Ovary (tissue), 9 donors: ENCODE results near the gene ARPC1A. TPM values are rescaled to one million over a fixed set of nuclear protein-coding genes. Genes with fewer than 3 reads are reported as not detected.

ENCODE experiments used
- DNase-seq, 5 donors: peaks; one replicate each; pipeline ENCODE4 v3.0.0-alpha.2; 2019 to 2020
- H3K27ac ChIP-seq, 2 donors: fragments of 200-600 bp; one replicate each; pipeline versions ENCODE4 v1.5.1 to v1.8.0; 2019 to 2022
- H3K27me3 ChIP-seq: fragments of 200-600 bp; one replicate; pipeline ENCODE4 v1.8.0; 2022
- H3K36me3 ChIP-seq: fragments of 200-600 bp; sonication (generic); one replicate; pipeline ENCODE4 v1.5.1; 2019
- H3K4me1 ChIP-seq: one replicate; pipeline ENCODE4 v1.8.1; 2013; ENCODE audit warnings: mild to moderate bottlenecking, moderate library complexity; ENCODE audit not compliant: insufficient read depth
- H3K4me3 ChIP-seq: fragments of 200-600 bp; sonication (generic); one replicate; pipeline ENCODE4 v1.5.1; 2017
- H3K9me3 ChIP-seq, 2 donors: fragments of 200-600 bp in 1 of 2; sonication (generic) in 1 of 2; one replicate each; pipeline versions ENCODE4 v1.5.1 to v1.8.1; 2013 to 2019; ENCODE audit warnings: mild to moderate bottlenecking in 1 of 2, moderate library complexity in 1 of 2
- EP300 ChIP-seq: sonication (generic); formaldehyde crosslinking; IDR thresholded peaks from one replicate; pipeline ENCODE4 v1.6.1; 2017; ENCODE audit warnings: antibody characterized with exemption
- POLR2A ChIP-seq: fragments of 450-650 bp; IDR thresholded peaks from one replicate; pipeline ENCODE4 v1.6.1; 2017; ENCODE audit warnings: antibody characterized with exemption, mild to moderate bottlenecking, moderate library complexity
- WGBS, 3 donors: extraction: QIAGEN DNeasy Blood & Tissue Kit in 1 of 3; methylation state at CpG; one replicate each; pipeline versions ENCODE4 v1.1.5 to v1.1.7; 2013 to 2017; 5-methylcytosine and 5-hydroxymethylcytosine counted together
- intact Hi-C, 4 donors: fragments of 100-400 bp; cut with DNase I; formaldehyde crosslinking; loops; one replicate each; pipeline versions ENCODE4 v1.11.0 to v1.15.1; 2022 to 2023
- polyA plus RNA-seq, 2 donors: library from polyadenylated mRNA; stranded (reverse); fragments of 200-250 nt in 1 of 2; fragments of 350-450 nt in 1 of 2; fragmentation: Illumina TruSeq in 1 of 2; extraction: RNeasy Lipid Tissue Mini Kit (QIAGEN cat#74804) in 1 of 2; gene quantifications; one replicate each; pipeline ENCODE4 v1.2.3, GENCODE V29; 2013 to 2014
- total RNA-seq, 7 donors: library from RNA; depleted of rRNA in 2 of 7; stranded (reverse); fragments of >200 nt in 2 of 7; fragmentation: NEBNext Ultra II Directional in 3 of 7; extraction: Animal tissue kit (Norgen Biotek cat#: 25700) in 3 of 7; gene quantifications; one replicate each; pipeline versions ENCODE4 v1.1.0 to v1.2.4, GENCODE V29; 2016 to 2023
- TF ChIP-seq, protein P1 (sequence below), 3 donors: fragments of 450-650 bp in 2 of 3; fragments of 200-600 bp in 1 of 3; IDR thresholded peaks; one replicate each; pipeline versions ENCODE4 v1.5.1 to v1.8.0; 2016 to 2022; ENCODE audit warnings: antibody characterized with exemption in 3 of 3, mild to moderate bottlenecking in 1 of 3
- donor health status: DM: no; HTN: no; CAD: no; lungs with moderate emphysema.
- donor health status: DM: no; HTN: no; CAD: no.
- donor health status: Bipolar disorder and iron deficiency.
- donor health status: DM: yes; HTN: yes; CAD: no.
- donor health status: DM: no; HTN: no; CAD: no.
- donor health status: DM: yes; HTN: yes; CAD: no.

ARPC1A gene
- total and polyA plus RNA-seq, 9 donors = 83.7 to 138 (median 112) TPM

DNA sequence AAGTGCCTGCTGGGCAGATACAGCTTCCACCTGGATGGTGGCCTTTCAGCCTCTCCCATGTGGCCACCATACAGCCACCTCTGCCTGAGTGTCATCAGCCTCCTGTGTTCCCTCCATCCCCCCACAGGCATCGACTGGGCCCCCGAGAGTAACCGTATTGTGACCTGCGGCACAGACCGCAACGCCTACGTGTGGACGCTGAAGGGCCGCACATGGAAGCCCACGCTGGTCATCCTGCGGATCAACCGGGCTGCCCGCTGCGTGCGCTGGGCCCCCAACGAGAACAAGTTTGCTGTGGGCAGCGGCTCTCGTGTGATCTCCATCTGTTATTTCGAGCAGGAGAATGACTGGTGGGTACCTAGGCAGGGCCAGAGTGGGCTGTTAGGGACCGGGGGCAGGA lies 62.2 kb downstream of the ARPC1A start:
- DNase-seq = no peak
- intact Hi-C loops = no loop called here
- H3K27ac ChIP-seq = no peak overlapping the region
- no peaks in the 10 kb centered on the region for H3K4me1 ChIP-seq
- no peak overlapping the region for H3K4me3 ChIP-seq
- no peaks in the 10 kb centered on the region for H3K27me3 ChIP-seq
- 92 to 94% (median 92%) methylated on average over 20 of the region's 20 CpGs for WGBS, 3 donors
- no peaks in the 10 kb centered on the region for H3K9me3 ChIP-seq
- H3K36me3 ChIP-seq = no peaks in the 10 kb centered on the region
- TF ChIP-seq EP300 (no peak), POLR2A (no peak)
- TF ChIP-seq, protein P1, sequence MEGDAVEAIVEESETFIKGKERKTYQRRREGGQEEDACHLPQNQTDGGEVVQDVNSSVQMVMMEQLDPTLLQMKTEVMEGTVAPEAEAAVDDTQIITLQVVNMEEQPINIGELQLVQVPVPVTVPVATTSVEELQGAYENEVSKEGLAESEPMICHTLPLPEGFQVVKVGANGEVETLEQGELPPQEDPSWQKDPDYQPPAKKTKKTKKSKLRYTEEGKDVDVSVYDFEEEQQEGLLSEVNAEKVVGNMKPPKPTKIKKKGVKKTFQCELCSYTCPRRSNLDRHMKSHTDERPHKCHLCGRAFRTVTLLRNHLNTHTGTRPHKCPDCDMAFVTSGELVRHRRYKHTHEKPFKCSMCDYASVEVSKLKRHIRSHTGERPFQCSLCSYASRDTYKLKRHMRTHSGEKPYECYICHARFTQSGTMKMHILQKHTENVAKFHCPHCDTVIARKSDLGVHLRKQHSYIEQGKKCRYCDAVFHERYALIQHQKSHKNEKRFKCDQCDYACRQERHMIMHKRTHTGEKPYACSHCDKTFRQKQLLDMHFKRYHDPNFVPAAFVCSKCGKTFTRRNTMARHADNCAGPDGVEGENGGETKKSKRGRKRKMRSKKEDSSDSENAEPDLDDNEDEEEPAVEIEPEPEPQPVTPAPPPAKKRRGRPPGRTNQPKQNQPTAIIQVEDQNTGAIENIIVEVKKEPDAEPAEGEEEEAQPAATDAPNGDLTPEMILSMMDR (IDR thresholded peaks at IDR 0.05) = no peak

DNA sequence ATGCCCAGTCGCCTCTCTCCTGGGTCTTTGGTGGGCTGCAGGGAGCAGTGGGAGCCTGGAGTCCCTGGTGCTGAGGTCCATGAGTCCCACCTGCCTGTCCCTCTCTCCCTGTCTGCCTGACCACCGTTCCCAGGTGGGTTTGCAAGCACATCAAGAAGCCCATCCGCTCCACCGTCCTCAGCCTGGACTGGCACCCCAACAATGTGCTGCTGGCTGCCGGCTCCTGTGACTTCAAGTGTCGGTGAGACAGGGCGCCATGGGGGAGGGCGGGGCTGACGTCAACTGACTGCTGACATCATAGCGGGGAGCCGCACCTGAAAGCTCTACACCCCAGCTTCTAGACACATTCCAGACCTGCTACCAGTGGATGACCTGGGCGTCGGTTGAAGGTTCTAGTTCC lies 64.1 kb downstream of the ARPC1A start:
- Histone ChIP-seq H3K4me1 (peaks cover 3% of the 10 kb centered on the region), H3K27ac (no peak overlapping the region), H3K4me3 (no peak overlapping the region), H3K27me3 (no peaks in the 10 kb centered on the region), H3K36me3 (no peaks in the 10 kb centered on the region), H3K9me3 (no peaks in the 10 kb centered on the region)
- 89 to 92% (median 91%) methylated on average over 13 of the region's 13 CpGs for WGBS, 3 donors
- TF ChIP-seq, protein P1 (IDR thresholded peaks at IDR 0.05) = no peak
- no peak for TF ChIP-seq POLR2A
- no peak for DNase-seq
- intact Hi-C loops = loop anchor here in 2 of 4 donors (10.0 kb wide), 1 partner anchor 245 kb away; the partner anchor contains the start of gene SMURF1 (in 2 of the 2)

DNA sequence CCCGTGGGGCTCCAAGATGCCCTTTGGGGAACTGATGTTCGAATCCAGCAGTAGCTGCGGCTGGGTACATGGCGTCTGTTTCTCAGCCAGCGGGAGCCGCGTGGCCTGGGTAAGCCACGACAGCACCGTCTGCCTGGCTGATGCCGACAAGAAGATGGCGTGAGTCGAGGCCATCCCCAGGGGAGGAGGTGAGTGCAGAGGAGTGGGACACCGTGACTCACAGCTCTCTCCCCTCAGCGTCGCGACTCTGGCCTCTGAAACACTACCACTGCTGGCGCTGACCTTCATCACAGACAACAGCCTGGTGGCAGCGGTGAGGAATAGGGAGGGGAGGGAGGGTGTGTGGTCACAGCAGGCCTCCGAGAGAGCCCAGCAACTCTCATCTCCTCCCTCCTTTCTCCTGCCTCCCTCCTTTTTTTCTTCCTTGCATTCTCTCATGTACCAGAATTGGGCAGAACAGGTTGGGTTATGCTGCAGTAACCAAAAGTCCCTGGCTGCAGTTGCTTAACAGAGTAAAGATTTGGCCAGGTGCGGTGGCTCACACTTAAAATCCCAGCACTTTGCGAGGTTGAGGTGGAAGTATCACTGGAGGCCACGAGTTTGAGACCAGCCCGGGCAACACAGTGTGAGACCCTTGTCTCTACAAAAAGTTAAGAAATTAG lies 65.4 kb downstream of the ARPC1A start:
- Histone ChIP-seq H3K27me3 (no peaks in the 10 kb centered on the region), H3K4me3 (no peak overlapping the region), H3K27ac (no peak overlapping the region), H3K4me1 (peaks cover 3% of the 10 kb centered on the region), H3K36me3 (no peaks in the 10 kb centered on the region), H3K9me3 (no peaks in the 10 kb centered on the region)
- no peak for DNase-seq
- intact Hi-C loops = loop anchor here in 2 of 4 donors (10.0 kb wide), 1 partner anchor 246 kb away; the partner anchor contains the start of gene SMURF1 (in 2 of the 2)
- TF ChIP-seq POLR2A (no peak), EP300 (no peak)
- TF ChIP-seq, protein P1 (IDR thresholded peaks at IDR 0.05) = no peak
- 93% methylated on average over 23 of the region's 23 CpGs for WGBS, 3 donors

DNA sequence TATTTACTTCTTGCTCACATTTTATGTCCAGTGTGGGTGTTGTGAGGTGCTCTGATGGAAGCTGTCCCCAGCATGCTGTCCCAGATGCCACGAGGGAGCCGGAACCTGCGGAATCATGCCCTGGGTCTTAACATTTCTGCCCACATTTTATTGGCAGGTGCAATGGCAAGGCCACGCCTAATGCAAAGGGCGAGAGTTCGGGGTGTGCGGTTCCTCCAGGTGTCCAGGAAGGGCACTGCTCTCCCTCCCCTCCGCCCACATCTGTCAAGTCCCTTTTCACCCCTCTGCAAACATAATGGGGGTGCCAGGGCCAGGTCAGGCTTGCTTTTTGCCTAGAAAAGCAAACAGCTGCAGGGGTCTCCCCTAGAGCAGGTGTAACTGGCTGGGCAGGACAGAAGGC lies 66.3 kb downstream of the ARPC1A start:
- Histone ChIP-seq H3K36me3 (no peaks in the 10 kb centered on the region), H3K4me3 (no peak overlapping the region), H3K27ac (no peak overlapping the region), H3K4me1 (peaks cover 3% of the 10 kb centered on the region), H3K9me3 (no peaks in the 10 kb centered on the region), H3K27me3 (no peaks in the 10 kb centered on the region)
- WGBS, 3 donors = 86 to 90% (median 87%) methylated on average over 8 of the region's 8 CpGs
- intact Hi-C loops = loop anchor here in 2 of 4 donors (10.0 kb wide), 1 partner anchor 247 kb away; the partner anchor contains the start of gene SMURF1 (in 2 of the 2)
- TF ChIP-seq EP300 = no peak
- TF ChIP-seq, protein P1 (IDR thresholded peaks at IDR 0.05) = no peak
- no peak for TF ChIP-seq POLR2A
- DNase-seq = no peak
